ENCODE data around the gene AKT3. TPM values are rescaled to one million over a fixed set of nuclear protein-coding genes. Genes with fewer than 3 reads are reported as not detected.
"Not testable (repeated sequence)": the region's sequence is repeated elsewhere in the genome, so short reads cannot be mapped to it uniquely, and the experiment has no call there.

Gene AKT3
- total RNA-seq, 2 experiments from 2014 or later = 33.3 to 34.7 TPM

DNA sequence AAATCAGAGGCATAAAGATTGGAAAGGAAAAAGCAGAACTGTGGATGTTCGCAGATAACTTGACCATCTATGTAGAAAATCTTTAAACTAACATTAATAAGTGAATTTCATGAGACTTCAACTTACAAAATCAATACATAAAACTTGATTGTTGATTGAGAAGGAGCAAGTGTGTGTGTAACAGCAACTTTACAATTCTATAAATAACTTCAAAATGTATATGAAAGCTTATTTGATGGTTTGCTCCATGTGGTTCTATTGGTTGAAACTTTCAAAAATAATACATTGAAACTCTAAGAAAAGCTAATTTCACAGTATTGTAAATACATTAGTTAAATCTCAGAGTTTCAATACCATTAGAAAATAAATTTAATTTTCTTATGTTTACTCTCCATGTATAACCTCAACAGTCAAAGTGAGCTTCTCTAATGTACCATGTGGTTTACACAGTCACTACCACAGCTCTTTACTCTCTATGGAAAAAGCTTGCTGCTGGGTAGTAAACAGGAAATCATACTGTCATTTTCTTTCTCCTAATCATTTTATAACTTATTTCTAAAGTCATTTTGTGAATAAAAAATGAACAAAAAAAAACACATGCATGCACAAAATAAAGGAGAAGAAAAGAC is 12.0 kb downstream of the AKT3 start:
- Mint-ChIP-seq H3K36me3 (peaks cover 26% of the 10 kb centered on the region), H3K9me3 (peaks cover 25% of the 10 kb centered on the region), H3K4me1 (ENCODE audit: low read depth) (peaks cover 39% of the 10 kb centered on the region), H3K4me3 (no peak overlapping the region), H3K27ac (peak overlapping the region; percentile 2), H3K27me3 (no peaks in the 10 kb centered on the region)
- POLR2A ChIA-PET = interaction anchor here (0.7 to 2.0 kb wide), 2 partner anchors 11 to 210 kb away, joined by 3 to 17 read pairs; no protein-coding TSS in a partner anchor
- DNase-seq = no peak
- CTCF ChIA-PET = interaction anchor here (1.2 kb wide), 2 partner anchors 11 to 32 kb away, joined by 4 to 5 read pairs; no protein-coding TSS in a partner anchor
- intact Hi-C loops (cut with micrococcal nuclease) = loop anchor here (1.0 kb wide), 3 partner anchors 10 to 242 kb away; no protein-coding TSS in a partner anchor

- Mint-ChIP-seq H3K4me3 (no peak overlapping the region), H3K27me3 (no peaks in the 10 kb centered on the region), H3K4me1 (ENCODE audit: low read depth) (peaks cover 32% of the 10 kb centered on the region), H3K9me3 (peaks cover 25% of the 10 kb centered on the region), H3K36me3 (peaks cover 26% of the 10 kb centered on the region), H3K27ac (no peak overlapping the region)
- POLR2A ChIA-PET = no interaction called here
- CTCF ChIA-PET = no interaction called here
- no peak for DNase-seq
- intact Hi-C loops (cut with micrococcal nuclease) = no loop called here
Measured at GRCh38 chr1:243834130-243834529, 15.9 kb downstream of the AKT3 start.

- DNase-seq = no peak
- Mint-ChIP-seq H3K27ac (no peak overlapping the region), H3K4me1 (ENCODE audit: low read depth) (peaks cover 34% of the 10 kb centered on the region), H3K4me3 (no peak overlapping the region), H3K27me3 (no peaks in the 10 kb centered on the region), H3K36me3 (peaks cover 25% of the 10 kb centered on the region), H3K9me3 (peaks cover 21% of the 10 kb centered on the region)
- CTCF ChIA-PET = interaction anchor here (0.9 kb wide), 1 partner anchor 12 kb away, joined by 3 read pairs; no protein-coding TSS in a partner anchor
- intact Hi-C loops (cut with micrococcal nuclease) = loop anchor here (2.0 kb wide), 1 partner anchor 17 kb away; no protein-coding TSS in a partner anchor
- POLR2A ChIA-PET = no interaction called here
Measured at GRCh38 chr1:243831463-243831862, 18.6 kb downstream of the AKT3 start.

DNA sequence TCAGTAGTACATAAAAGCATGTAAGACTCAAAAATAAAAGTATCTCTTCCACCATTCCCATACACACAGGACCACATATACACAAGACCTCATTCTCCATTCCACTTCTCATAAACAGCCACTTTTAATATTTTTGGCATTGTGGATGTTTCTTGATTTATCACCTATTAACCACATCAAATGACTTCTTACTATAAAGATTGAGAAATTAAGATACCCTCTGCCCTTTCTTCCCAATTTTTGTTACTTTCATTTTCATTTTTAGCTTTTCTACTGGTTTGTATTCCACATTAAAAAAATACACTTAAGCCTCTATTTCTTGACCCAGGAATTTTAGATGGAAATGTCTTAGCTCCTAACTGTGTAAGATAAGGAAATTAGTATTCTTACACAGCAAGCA is 22.8 kb downstream of the AKT3 start:
- no peak overlapping the region for H3K27ac Mint-ChIP-seq
- no peaks in the 10 kb centered on the region for H3K27me3 Mint-ChIP-seq
- H3K4me3 Mint-ChIP-seq = no peak overlapping the region
- peaks cover 39% of the 10 kb centered on the region for H3K36me3 Mint-ChIP-seq
- H3K9me3 Mint-ChIP-seq = peaks cover 21% of the 10 kb centered on the region
- ChIA-PET CTCF (no interaction called here), POLR2A (no interaction called here)
- intact Hi-C loops (cut with micrococcal nuclease) = no loop called here
- peaks cover 56% of the 10 kb centered on the region for H3K4me1 Mint-ChIP-seq (ENCODE audit: low read depth)
- no peak for DNase-seq

GRCh38 chr1:243824907-243825306 is 25.1 kb downstream of the AKT3 start:
- DNase-seq; POLR2A ChIA-PET; CTCF ChIA-PET; H3K27me3 Mint-ChIP-seq; H3K4me3 Mint-ChIP-seq; H3K27ac Mint-ChIP-seq; intact Hi-C loops (cut with micrococcal nuclease): not testable (repeated sequence)
- Mint-ChIP-seq H3K9me3 (peaks cover 42% of the 10 kb centered on the region), H3K36me3 (peaks cover 59% of the 10 kb centered on the region), H3K4me1 (ENCODE audit: low read depth) (peaks cover 49% of the 10 kb centered on the region)

- ChIA-PET CTCF (no interaction called here), POLR2A (interaction anchor here (0.6 kb wide), 1 partner anchor 20 kb away, joined by 3 read pairs; no protein-coding TSS in a partner anchor)
- peaks cover 42% of the 10 kb centered on the region for H3K9me3 Mint-ChIP-seq
- H3K27me3 Mint-ChIP-seq = no peaks in the 10 kb centered on the region
- intact Hi-C loops (cut with micrococcal nuclease) = no loop called here
- DNase-seq = no peak
- no peak overlapping the region for H3K4me3 Mint-ChIP-seq
- peaks cover 70% of the 10 kb centered on the region for H3K36me3 Mint-ChIP-seq
- H3K27ac Mint-ChIP-seq = no peak overlapping the region
- peaks cover 28% of the 10 kb centered on the region for H3K4me1 Mint-ChIP-seq (ENCODE audit: low read depth)
Measured at GRCh38 chr1:243821177-243821680, 28.8 kb downstream of the AKT3 start.

DNA sequence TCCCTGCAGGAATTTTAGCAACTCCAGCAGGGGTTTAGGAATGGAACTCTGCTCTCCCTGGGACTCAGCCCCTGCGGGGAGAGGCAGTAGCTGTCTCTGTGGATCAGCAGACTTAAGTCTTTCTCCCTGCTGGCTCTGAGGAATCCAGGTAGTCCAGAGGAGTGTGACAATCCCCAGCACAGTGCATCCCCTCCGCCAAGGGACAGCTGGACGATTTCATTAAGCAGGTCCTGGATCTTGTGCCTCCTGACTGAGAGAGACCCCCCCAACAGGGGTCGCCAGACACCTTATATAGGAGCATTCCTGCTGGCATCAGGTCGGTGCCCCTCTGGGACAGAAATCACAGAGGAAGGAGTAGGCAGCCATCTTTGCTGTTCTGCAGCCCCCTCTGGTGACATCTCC is 30.6 kb downstream of the AKT3 start:
- intact Hi-C loops (cut with micrococcal nuclease) = no loop called here
- H3K9me3 Mint-ChIP-seq = peaks cover 46% of the 10 kb centered on the region
- DNase-seq = no peak
- peaks cover 71% of the 10 kb centered on the region for H3K36me3 Mint-ChIP-seq
- peaks cover 22% of the 10 kb centered on the region for H3K4me1 Mint-ChIP-seq (ENCODE audit: low read depth)
- no peak overlapping the region for H3K27ac Mint-ChIP-seq
- ChIA-PET POLR2A (no interaction called here), CTCF (no interaction called here)
- H3K27me3 Mint-ChIP-seq = no peaks in the 10 kb centered on the region
- no peak overlapping the region for H3K4me3 Mint-ChIP-seq

- Mint-ChIP-seq H3K36me3 (peaks cover 67% of the 10 kb centered on the region), H3K4me1 (ENCODE audit: low read depth) (peaks cover 17% of the 10 kb centered on the region), H3K9me3 (peaks cover 45% of the 10 kb centered on the region), H3K27me3 (no peaks in the 10 kb centered on the region), H3K4me3 (no peak overlapping the region), H3K27ac (no peak overlapping the region)
- CTCF ChIA-PET = no interaction called here
- no peak for DNase-seq
- POLR2A ChIA-PET = no interaction called here
- intact Hi-C loops (cut with micrococcal nuclease) = no loop called here
Measured at GRCh38 chr1:243818978-243819377, 31.1 kb downstream of the AKT3 start.

DNA sequence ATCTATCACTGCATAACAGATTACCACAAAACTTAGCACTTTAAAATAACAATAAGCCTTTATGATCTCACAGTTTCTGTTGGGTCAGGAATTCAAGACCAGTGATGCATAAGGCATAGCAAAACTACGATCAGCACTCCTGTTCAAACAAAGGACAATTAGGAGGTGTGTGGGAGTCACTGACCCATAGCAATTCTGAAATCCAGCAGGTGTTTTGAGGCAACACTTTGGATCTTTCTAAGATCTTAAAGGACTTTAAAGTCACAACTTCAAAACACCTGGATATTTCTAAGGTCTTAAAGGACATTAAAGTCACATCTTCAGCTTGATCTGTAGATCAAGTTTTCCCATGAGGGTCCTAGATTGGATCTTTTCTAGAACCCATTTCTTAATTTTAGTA is 35.3 kb downstream of the AKT3 start:
- H3K4me1 Mint-ChIP-seq (ENCODE audit: low read depth) = peaks cover 14% of the 10 kb centered on the region
- no peak overlapping the region for H3K27ac Mint-ChIP-seq
- H3K27me3 Mint-ChIP-seq = no peaks in the 10 kb centered on the region
- no peak for DNase-seq
- CTCF ChIA-PET = no interaction called here
- intact Hi-C loops (cut with micrococcal nuclease) = no loop called here
- POLR2A ChIA-PET = interaction anchor here (1.7 kb wide), 1 partner anchor 13 kb away, joined by 4 read pairs; no protein-coding TSS in a partner anchor
- peaks cover 45% of the 10 kb centered on the region for H3K36me3 Mint-ChIP-seq
- H3K4me3 Mint-ChIP-seq = no peak overlapping the region
- peaks cover 19% of the 10 kb centered on the region for H3K9me3 Mint-ChIP-seq

DNA sequence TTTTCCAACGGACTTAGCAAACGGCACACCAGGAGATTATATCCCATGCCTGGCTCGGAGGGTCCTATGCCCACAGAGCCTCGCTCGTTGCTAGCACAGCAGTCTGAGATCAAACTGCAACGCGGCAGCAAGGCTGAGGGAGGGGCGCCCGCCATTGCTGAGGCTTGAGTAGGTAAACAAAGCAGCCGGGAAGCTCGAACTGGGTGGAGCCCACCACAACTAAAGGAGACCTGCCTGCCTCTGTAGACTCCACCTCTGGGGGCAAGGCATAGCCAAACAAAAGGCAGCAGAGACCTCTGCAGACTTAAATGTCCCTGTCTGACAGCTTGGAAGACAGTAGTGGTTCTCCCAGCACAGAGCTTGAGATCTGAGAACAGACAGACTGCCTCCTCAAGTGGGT is 42.7 kb downstream of the AKT3 start:
- intact Hi-C loops (cut with micrococcal nuclease) = loop anchor here (2.0 kb wide), 1 partner anchor 41 kb away; no protein-coding TSS in a partner anchor
- H3K27ac Mint-ChIP-seq, CTCF ChIA-PET, H3K9me3 Mint-ChIP-seq, H3K4me3 Mint-ChIP-seq, POLR2A ChIA-PET, H3K27me3 Mint-ChIP-seq, DNase-seq: not testable (repeated sequence)
- Mint-ChIP-seq H3K4me1 (ENCODE audit: low read depth) (peaks cover 70% of the 10 kb centered on the region), H3K36me3 (peaks cover 26% of the 10 kb centered on the region)

DNA sequence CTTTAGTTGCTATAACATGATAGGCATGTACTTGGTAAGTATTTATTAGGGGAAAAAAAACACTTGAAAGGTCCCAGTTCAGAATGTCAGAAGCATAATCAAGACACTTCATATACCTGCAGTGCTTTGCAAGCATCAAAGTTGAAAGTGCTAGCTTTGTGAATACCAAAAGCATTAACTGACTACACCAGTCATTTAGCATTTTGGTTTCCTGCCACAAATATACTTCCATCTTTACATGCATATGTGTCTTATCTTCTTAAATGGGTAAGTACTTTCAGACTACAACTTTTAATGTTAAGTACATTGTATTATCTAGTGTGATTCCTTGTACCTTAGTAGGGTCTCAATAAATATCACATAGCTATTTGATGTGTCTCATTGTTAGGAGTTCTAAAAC is 43.7 kb downstream of the AKT3 start:
- no peak for DNase-seq
- no peaks in the 10 kb centered on the region for H3K27me3 Mint-ChIP-seq
- intact Hi-C loops (cut with micrococcal nuclease) = loop anchor here (1.0 to 2.0 kb wide), 2 partner anchors 32 to 42 kb away; no protein-coding TSS in a partner anchor
- peaks cover 5% of the 10 kb centered on the region for H3K9me3 Mint-ChIP-seq
- H3K4me1 Mint-ChIP-seq (ENCODE audit: low read depth) = peaks cover 70% of the 10 kb centered on the region
- POLR2A ChIA-PET = no interaction called here
- H3K4me3 Mint-ChIP-seq = no peak overlapping the region
- peaks cover 23% of the 10 kb centered on the region for H3K36me3 Mint-ChIP-seq
- H3K27ac Mint-ChIP-seq = no peak overlapping the region
- CTCF ChIA-PET = no interaction called here

DNA sequence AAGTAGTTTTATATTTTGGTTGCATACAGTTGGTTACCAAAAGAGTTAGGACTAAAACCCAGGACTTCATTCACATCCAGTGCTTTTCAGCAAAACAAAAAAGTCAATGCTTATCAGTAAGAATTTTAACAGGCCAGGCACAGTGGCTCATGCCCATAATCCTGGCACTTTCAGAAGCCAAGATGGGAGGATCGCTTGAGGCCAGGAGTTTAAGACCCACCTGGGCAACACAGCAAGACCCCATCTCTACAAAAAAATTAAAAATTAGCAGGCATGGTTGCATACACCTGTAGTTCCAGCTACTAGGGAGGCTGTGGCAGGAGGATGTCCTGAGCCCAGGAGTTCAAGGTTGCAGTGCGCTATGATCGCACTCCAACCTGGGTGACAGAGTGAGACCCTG is 47.3 kb downstream of the AKT3 start:
- H3K27me3 Mint-ChIP-seq = no peaks in the 10 kb centered on the region
- no peak overlapping the region for H3K4me3 Mint-ChIP-seq
- POLR2A ChIA-PET = interaction anchor here (0.6 kb wide), 1 partner anchor 135 kb away, joined by 3 read pairs; no protein-coding TSS in a partner anchor
- intact Hi-C loops (cut with micrococcal nuclease) = no loop called here
- no peaks in the 10 kb centered on the region for H3K9me3 Mint-ChIP-seq
- no peak for DNase-seq
- no peak overlapping the region for H3K27ac Mint-ChIP-seq
- H3K4me1 Mint-ChIP-seq (ENCODE audit: low read depth) = peaks cover 56% of the 10 kb centered on the region
- CTCF ChIA-PET = no interaction called here
- peaks cover 15% of the 10 kb centered on the region for H3K36me3 Mint-ChIP-seq

GRCh38 chr1:243801378-243801777 is 48.7 kb downstream of the AKT3 start:
- no peak for DNase-seq
- no peaks in the 10 kb centered on the region for H3K9me3 Mint-ChIP-seq
- H3K4me1 Mint-ChIP-seq (ENCODE audit: low read depth) = peaks cover 44% of the 10 kb centered on the region
- H3K27ac Mint-ChIP-seq = no peak overlapping the region
- ChIA-PET CTCF (no interaction called here), POLR2A (interaction anchor here (0.8 to 1.0 kb wide), 2 partner anchors 13 to 20 kb away, joined by 3 to 4 read pairs; no protein-coding TSS in a partner anchor)
- peaks cover 19% of the 10 kb centered on the region for H3K36me3 Mint-ChIP-seq
- H3K27me3 Mint-ChIP-seq = no peaks in the 10 kb centered on the region
- intact Hi-C loops (cut with micrococcal nuclease) = no loop called here
- no peak overlapping the region for H3K4me3 Mint-ChIP-seq
